Activated CD8-positive, alpha-beta memory T cell treated with anti-CD3 and anti-CD28 coated beads, Interleukin-2, amount 10 ng/mL, durations not matched to agents 7 days and 5 days (primary cell): ENCODE results near the gene TMEM108. TPM values are rescaled to one million over a fixed set of nuclear protein-coding genes. Genes with fewer than 3 reads are reported as not detected.

Experiments used
- ATAC-seq: fragments of 150-1000 bp; cut with Tn5 transposase; one replicate; pipeline ENCODE4 v1.10.0; 2021; ENCODE audit warnings: moderate library complexity
- CTCF ChIA-PET: fragments of 350-600 bp; sonication (Branson Sonifier 250); formaldehyde crosslinking; loops from one replicate; lab custom pipeline; 2021; ENCODE audit warnings: antibody characterized with exemption; lab: Charles Lee
- DNase-seq: peaks from one replicate; pipeline ENCODE4 v3.0.0-alpha.2; 2020
- H3K27ac Mint-ChIP-seq: one replicate; pipeline ENCODE4 v1.8.0; 2021; ENCODE audit warnings: mild to moderate bottlenecking, mixed read lengths
- H3K27me3 Mint-ChIP-seq: one replicate; pipeline ENCODE4 v1.8.0; 2021; ENCODE audit warnings: mixed read lengths
- H3K36me3 Mint-ChIP-seq: one replicate; pipeline ENCODE4 v1.8.0; 2021; ENCODE audit warnings: mild to moderate bottlenecking, mixed read lengths
- H3K4me1 Mint-ChIP-seq: one replicate; pipeline ENCODE4 v1.8.0; 2021; ENCODE audit warnings: mixed read lengths
- H3K4me3 Mint-ChIP-seq: one replicate; pipeline ENCODE4 v1.8.0; 2021; ENCODE audit warnings: mild to moderate bottlenecking, moderate library complexity, mixed read lengths
- H3K9me3 Mint-ChIP-seq: one replicate; pipeline ENCODE4 v1.8.0; 2022; ENCODE audit warnings: low read depth, mixed read lengths
- total RNA-seq, 2 experiments: library from RNA; stranded (reverse); gene quantifications; one replicate each; pipeline ENCODE4 v1.2.3, GENCODE V29; 2021

TMEM108 gene
- total RNA-seq, 2 experiments from 2014 or later, result not detected

GRCh38 chr3:133137042-133137996 lies 99.1 kb downstream of the TMEM108 start:
- Mint-ChIP-seq H3K4me3 (no peak overlapping the region), H3K4me1 (no peaks in the 10 kb centered on the region), H3K36me3 (no peaks in the 10 kb centered on the region), H3K9me3 (no peaks in the 10 kb centered on the region), H3K27ac (no peak overlapping the region), H3K27me3 (no peaks in the 10 kb centered on the region)
- CTCF ChIA-PET, result no interaction called here
- DNase-seq, result no peak
- no peak for ATAC-seq

- DNase-seq (no peak), ATAC-seq (no peak)
- Mint-ChIP-seq H3K27ac (no peak overlapping the region), H3K4me3 (no peak overlapping the region), H3K36me3 (no peaks in the 10 kb centered on the region), H3K9me3 (no peaks in the 10 kb centered on the region), H3K4me1 (no peaks in the 10 kb centered on the region), H3K27me3 (no peaks in the 10 kb centered on the region)
- CTCF ChIA-PET, result no interaction called here
These were observed 99.8 kb downstream of the TMEM108 start for GRCh38 chr3:133138017-133138416.

DNA sequence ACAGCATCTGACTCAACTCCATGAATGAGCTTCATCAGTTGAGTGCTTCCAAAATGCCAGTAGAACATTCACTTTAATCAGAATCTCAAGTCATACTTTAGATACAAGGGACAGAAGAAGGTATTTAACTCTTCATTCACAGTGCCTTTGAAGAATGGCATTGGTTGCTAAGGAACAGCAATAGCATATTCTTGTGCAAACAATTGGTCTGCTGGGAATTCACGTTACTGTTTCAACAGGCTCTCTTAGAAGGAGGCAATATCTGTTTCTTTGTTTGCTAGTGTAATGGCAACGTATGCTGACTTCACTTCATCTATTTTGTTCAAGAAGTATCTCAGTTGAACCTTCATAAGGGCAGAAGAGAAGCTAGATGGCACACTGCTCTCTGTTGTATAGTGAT lies 113.9 kb downstream of the TMEM108 start:
- no peak for ATAC-seq

DNA sequence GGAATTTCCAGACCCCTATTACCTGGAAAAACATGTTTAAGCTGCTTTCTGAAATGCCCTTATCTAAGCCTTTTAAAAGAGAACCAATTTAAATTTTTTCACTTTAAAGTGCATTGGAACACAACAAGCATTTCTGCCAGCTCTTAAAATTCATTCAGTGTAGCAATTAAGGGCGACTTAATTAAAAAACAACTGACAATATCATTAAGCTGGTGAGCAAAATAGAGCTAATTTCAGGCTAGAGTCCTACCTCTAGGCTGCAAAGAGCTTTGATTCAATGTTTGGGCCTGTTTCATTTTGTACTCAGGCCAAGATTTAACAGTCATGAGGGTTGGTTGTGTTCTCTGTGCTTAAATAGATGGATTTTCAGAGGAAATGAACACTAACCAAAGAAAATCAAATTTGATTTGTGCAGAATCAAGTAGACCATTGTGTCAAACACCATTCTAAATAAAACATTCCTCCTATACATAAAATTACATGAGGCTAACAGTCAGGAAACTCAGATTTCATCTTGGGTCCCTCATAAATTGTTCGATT lies 114.6 kb downstream of the TMEM108 start:
- H3K4me3 Mint-ChIP-seq, result no peak overlapping the region
- no peaks in the 10 kb centered on the region for H3K9me3 Mint-ChIP-seq

More for the DNA sequence above, 113.9 kb downstream of the TMEM108 start:
- H3K36me3 Mint-ChIP-seq, result no peaks in the 10 kb centered on the region
- H3K4me1 Mint-ChIP-seq, result no peaks in the 10 kb centered on the region
- peaks cover 4% of the 10 kb centered on the region for H3K27me3 Mint-ChIP-seq
- CTCF ChIA-PET, result no interaction called here
- no peak overlapping the region for H3K4me3 Mint-ChIP-seq
- no peak overlapping the region for H3K27ac Mint-ChIP-seq
- H3K9me3 Mint-ChIP-seq, result no peaks in the 10 kb centered on the region
- DNase-seq, result no peak

DNA sequence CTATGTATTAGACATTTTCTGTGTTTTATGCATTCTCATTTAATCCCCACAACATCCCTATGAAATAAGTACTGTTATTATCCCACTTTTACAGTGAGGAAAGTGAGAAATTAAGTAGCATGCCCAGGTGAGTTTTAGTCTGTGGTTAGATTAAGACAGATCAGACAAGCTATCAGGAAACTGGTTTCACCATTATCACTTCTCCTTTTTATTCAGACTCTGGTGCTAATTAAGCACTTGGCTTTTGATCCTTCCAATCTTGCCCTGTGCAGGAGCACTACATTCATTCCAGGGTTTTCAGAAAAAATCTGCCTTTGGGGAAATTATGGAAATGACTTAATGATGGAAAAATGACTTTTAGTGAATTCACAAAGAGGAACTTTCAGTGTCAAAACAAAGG lies 115.2 kb downstream of the TMEM108 start:
- H3K4me3 Mint-ChIP-seq, result no peak overlapping the region
- DNase-seq, result no peak
- CTCF ChIA-PET, result no interaction called here
- H3K36me3 Mint-ChIP-seq, result no peaks in the 10 kb centered on the region
- no peaks in the 10 kb centered on the region for H3K9me3 Mint-ChIP-seq
- H3K27me3 Mint-ChIP-seq, result no peaks in the 10 kb centered on the region
- H3K27ac Mint-ChIP-seq, result no peak overlapping the region
- no peaks in the 10 kb centered on the region for H3K4me1 Mint-ChIP-seq
- ATAC-seq, result no peak

More for the DNA sequence above, 114.6 kb downstream of the TMEM108 start:
- Mint-ChIP-seq H3K27ac (no peak overlapping the region), H3K27me3 (no peaks in the 10 kb centered on the region), H3K36me3 (no peaks in the 10 kb centered on the region), H3K4me1 (no peaks in the 10 kb centered on the region)
- ATAC-seq (no peak), DNase-seq (no peak)
- CTCF ChIA-PET, result no interaction called here

- no peak overlapping the region for H3K27ac Mint-ChIP-seq
- H3K4me3 Mint-ChIP-seq, result no peak overlapping the region
- no peaks in the 10 kb centered on the region for H3K4me1 Mint-ChIP-seq
- DNase-seq, result no peak
- no peaks in the 10 kb centered on the region for H3K36me3 Mint-ChIP-seq
- H3K9me3 Mint-ChIP-seq, result no peaks in the 10 kb centered on the region
- no peaks in the 10 kb centered on the region for H3K27me3 Mint-ChIP-seq
- ATAC-seq, result no peak
- CTCF ChIA-PET, result no interaction called here
These were observed 119.5 kb downstream of the TMEM108 start for GRCh38 chr3:133157716-133158115.

DNA sequence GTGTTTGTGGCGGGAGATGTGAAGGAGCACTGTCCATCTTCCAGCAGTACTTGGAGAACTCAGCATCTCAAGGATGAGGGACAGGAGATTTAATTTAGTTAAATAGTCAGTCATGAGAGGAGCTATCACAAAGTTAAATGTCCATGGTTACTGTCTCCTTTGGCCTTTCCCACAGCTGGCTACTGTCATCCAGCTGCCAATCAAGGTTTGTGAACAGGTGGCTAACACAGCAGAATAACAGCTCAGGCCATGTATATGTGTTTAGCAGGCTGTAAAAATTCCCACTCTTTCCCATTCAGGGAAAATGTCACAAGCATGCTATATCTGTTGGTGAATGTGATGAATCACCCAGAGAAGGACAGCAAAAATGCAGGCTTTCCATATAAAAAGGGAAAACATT lies 120.5 kb downstream of the TMEM108 start:
- Mint-ChIP-seq H3K4me1 (no peaks in the 10 kb centered on the region), H3K27me3 (no peaks in the 10 kb centered on the region), H3K4me3 (no peak overlapping the region), H3K27ac (no peak overlapping the region), H3K36me3 (no peaks in the 10 kb centered on the region), H3K9me3 (no peaks in the 10 kb centered on the region)
- DNase-seq (no peak), ATAC-seq (no peak)
- CTCF ChIA-PET, result no interaction called here

GRCh38 chr3:133159498-133160475 lies 121.6 kb downstream of the TMEM108 start:
- Mint-ChIP-seq H3K4me1 (no peaks in the 10 kb centered on the region), H3K4me3 (no peak overlapping the region), H3K9me3 (no peaks in the 10 kb centered on the region), H3K36me3 (no peaks in the 10 kb centered on the region), H3K27me3 (no peaks in the 10 kb centered on the region), H3K27ac (no peak overlapping the region)
- ATAC-seq, result no peak
- DNase-seq, result no peak
- CTCF ChIA-PET, result no interaction called here

- Mint-ChIP-seq H3K4me3 (no peak overlapping the region), H3K27me3 (no peaks in the 10 kb centered on the region), H3K27ac (no peak overlapping the region), H3K36me3 (no peaks in the 10 kb centered on the region), H3K9me3 (no peaks in the 10 kb centered on the region), H3K4me1 (no peaks in the 10 kb centered on the region)
- CTCF ChIA-PET, result interaction anchor here (1.3 kb wide), 1 partner anchor 26 kb away, joined by 3 read pairs; no protein-coding TSS in a partner anchor
- DNase-seq (no peak), ATAC-seq (no peak)
These were observed 123.5 kb downstream of the TMEM108 start for GRCh38 chr3:133161656-133162055.

- CTCF ChIA-PET, result interaction anchor here (1.3 kb wide), 1 partner anchor 26 kb away, joined by 3 read pairs; no protein-coding TSS in a partner anchor
- no peaks in the 10 kb centered on the region for H3K4me1 Mint-ChIP-seq
These were observed 124.1 kb downstream of the TMEM108 start for GRCh38 chr3:133162265-133162664.

GRCh38 chr3:133162670-133163305 lies 124.6 kb downstream of the TMEM108 start:
- CTCF ChIA-PET, result no interaction called here
- H3K4me1 Mint-ChIP-seq, result no peaks in the 10 kb centered on the region
- H3K9me3 Mint-ChIP-seq, result no peaks in the 10 kb centered on the region
- H3K36me3 Mint-ChIP-seq, result no peaks in the 10 kb centered on the region
- H3K4me3 Mint-ChIP-seq, result no peak overlapping the region
- no peak for DNase-seq
- ATAC-seq, result no peak
- H3K27me3 Mint-ChIP-seq, result no peaks in the 10 kb centered on the region
- H3K27ac Mint-ChIP-seq, result no peak overlapping the region

More at GRCh38 chr3:133162265-133162664, 124.1 kb downstream of the TMEM108 start:
- no peak for DNase-seq
- ATAC-seq, result no peak
- H3K9me3 Mint-ChIP-seq, result no peaks in the 10 kb centered on the region
- no peaks in the 10 kb centered on the region for H3K27me3 Mint-ChIP-seq
- no peaks in the 10 kb centered on the region for H3K36me3 Mint-ChIP-seq
- no peak overlapping the region for H3K4me3 Mint-ChIP-seq
- no peak overlapping the region for H3K27ac Mint-ChIP-seq

- Mint-ChIP-seq H3K36me3 (no peaks in the 10 kb centered on the region), H3K9me3 (no peaks in the 10 kb centered on the region), H3K4me1 (no peaks in the 10 kb centered on the region), H3K27ac (no peak overlapping the region), H3K4me3 (no peak overlapping the region), H3K27me3 (peaks cover 7% of the 10 kb centered on the region)
- ATAC-seq (no peak), DNase-seq (no peak)
- CTCF ChIA-PET, result no interaction called here
These were observed 129.3 kb downstream of the TMEM108 start for GRCh38 chr3:133167340-133168024.
